Ovary (tissue), 3 donors: Measurements from ENCODE around the gene COL27A1.

ENCODE experiments used
- CTCF ChIP-seq, 3 donors: fragments of 450-650 bp in 2 of 3; fragments of 200-600 bp in 1 of 3; IDR thresholded peaks; one replicate each; pipeline versions ENCODE4 v1.5.1 to v1.8.0; 2016 to 2022; ENCODE audit warnings: antibody characterized with exemption in 3 of 3, mild to moderate bottlenecking in 1 of 3
- EP300 ChIP-seq: sonication (generic); formaldehyde crosslinking; IDR thresholded peaks from one replicate; pipeline ENCODE4 v1.6.1; 2017; ENCODE audit warnings: antibody characterized with exemption
- donor health status: DM: no; HTN: no; CAD: no.

DNA sequence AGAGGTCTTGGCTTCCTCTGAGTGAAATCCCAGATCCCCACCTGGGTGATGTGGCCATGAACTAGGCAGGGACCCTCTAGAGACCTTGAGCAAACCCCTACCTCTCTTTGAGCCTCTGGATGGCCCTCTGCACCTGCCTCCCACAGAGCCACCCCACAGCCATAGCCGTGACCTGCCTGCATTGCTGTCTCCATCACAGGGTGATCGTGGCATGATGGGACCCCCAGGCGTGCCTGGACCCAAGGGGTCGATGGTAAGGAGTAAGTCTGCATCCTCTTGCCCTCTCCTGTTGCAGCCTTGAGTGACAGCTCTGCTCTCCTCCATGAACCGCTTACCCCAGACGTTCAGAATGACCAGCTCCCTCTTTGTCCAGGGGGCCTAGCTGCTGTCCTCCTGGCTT, 97.1 kb downstream of the COL27A1 start:
- no peak for TF ChIP-seq CTCF (IDR thresholded peaks at IDR 0.05)
- TF ChIP-seq EP300: no peak
